Measurements from ENCODE around the gene DUSP6. TPM values are rescaled to one million over a fixed set of nuclear protein-coding genes. Genes with fewer than 3 reads are reported as not detected.
A peak's percentile ranks its signal among the peaks of the same experiment; 100 is the strongest.

DUSP6 gene
- total and polyA plus RNA-seq, 2 of the 13 experiments (the other 11 are each of a cell fraction or from before 2014, with no cell fraction given): 40.9 to 161 TPM

DNA sequence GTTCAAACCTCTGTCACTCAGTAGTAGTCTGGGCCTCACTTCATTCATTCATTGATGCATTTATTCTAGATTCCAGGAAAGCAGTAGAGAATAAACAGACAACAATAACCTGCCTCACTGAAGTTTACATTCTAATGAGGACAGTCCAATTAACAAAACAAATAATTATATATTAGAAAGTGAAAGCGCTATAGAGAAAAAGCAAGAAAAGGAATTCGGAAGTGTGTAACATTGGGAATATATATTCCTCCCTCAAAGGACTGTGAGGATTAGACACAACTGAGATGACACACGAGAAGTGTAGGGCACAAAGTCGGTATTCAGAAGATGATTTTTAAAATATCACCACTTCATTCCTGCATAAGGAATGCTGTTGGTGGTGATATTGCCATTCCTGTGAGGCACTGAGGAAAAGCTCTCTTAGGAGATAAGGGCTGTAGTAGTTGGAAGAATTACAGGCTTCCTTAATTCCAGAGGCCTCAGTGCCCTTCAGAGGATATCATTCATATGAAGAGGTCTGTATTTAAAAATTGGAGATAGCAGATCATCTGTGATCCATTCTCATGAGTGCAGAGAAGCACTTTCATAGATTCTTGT lies 3.9 kb upstream of the DUSP6 start (continued):
- TF ChIP-seq, protein P1, sequence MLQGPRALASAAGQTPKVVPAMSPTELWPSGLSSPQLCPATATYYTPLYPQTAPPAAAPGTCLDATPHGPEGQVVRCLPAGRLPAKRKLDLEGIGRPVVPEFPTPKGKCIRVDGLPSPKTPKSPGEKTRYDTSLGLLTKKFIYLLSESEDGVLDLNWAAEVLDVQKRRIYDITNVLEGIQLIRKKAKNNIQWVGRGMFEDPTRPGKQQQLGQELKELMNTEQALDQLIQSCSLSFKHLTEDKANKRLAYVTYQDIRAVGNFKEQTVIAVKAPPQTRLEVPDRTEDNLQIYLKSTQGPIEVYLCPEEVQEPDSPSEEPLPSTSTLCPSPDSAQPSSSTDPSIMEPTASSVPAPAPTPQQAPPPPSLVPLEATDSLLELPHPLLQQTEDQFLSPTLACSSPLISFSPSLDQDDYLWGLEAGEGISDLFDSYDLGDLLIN (CRISPR knock-in tag; IDR thresholded peaks at IDR 0.05; ENCODE audit: borderline replicate concordance): no peak
- TF ChIP-seq ZNF792 (CRISPR knock-in tag; IDR thresholded peaks at IDR 0.05) (0 out of 2 replicates have a peak, but pooled peaks have one; percentile 14), NCOR1 (IDR thresholded peaks at IDR 0.05; ENCODE audit: borderline replicate concordance, low read length) (no peak), HDAC1 (CRISPR knock-in tag; IDR thresholded peaks at IDR 0.05) (0 out of 2 replicates have a peak, but pooled peaks have one; percentile 5), ZMAT5 (CRISPR knock-in tag; IDR thresholded peaks at IDR 0.05; ENCODE audit: borderline replicate concordance, low read depth) (no peak), ZNF816 (CRISPR knock-in tag; IDR thresholded peaks at IDR 0.05; ENCODE audit: borderline replicate concordance) (0 out of 2 replicates have a peak, but pooled peaks have one; percentile 60), CHD2 (IDR thresholded peaks at IDR 0.05; ENCODE audit: low read depth, low read length) (no peak), TIGD3 (CRISPR knock-in tag; IDR thresholded peaks at IDR 0.05; ENCODE audit: borderline replicate concordance) (no peak), ZNF501 (CRISPR knock-in tag; IDR thresholded peaks at IDR 0.05) (no peak), ELF1 (CRISPR knock-in tag; IDR thresholded peaks at IDR 0.05) (no peak), ZNF33A (CRISPR knock-in tag; IDR thresholded peaks at IDR 0.05; ENCODE audit: borderline replicate concordance) (no peak), ZNF572 (CRISPR knock-in tag; IDR thresholded peaks at IDR 0.05) (no peak), PRDM15 (CRISPR knock-in tag; IDR thresholded peaks at IDR 0.05) (0 out of 2 replicates have a peak, but pooled peaks have one; percentile 28), GATAD2A (CRISPR knock-in tag; IDR thresholded peaks at IDR 0.05) (0 out of 2 replicates have a peak, but pooled peaks have one; percentile 3), NCOA2 (CRISPR knock-in tag; IDR thresholded peaks at IDR 0.05) (0 out of 2 replicates have a peak, but pooled peaks have one; percentile 2), ZNF3 (CRISPR knock-in tag; IDR thresholded peaks at IDR 0.05) (no peak), TOPORS (CRISPR knock-in tag; IDR thresholded peaks at IDR 0.05) (no peak), ZBTB10 (CRISPR knock-in tag; IDR thresholded peaks at IDR 0.05; ENCODE audit: borderline replicate concordance) (no peak)
- TF ChIP-seq, protein P2, sequence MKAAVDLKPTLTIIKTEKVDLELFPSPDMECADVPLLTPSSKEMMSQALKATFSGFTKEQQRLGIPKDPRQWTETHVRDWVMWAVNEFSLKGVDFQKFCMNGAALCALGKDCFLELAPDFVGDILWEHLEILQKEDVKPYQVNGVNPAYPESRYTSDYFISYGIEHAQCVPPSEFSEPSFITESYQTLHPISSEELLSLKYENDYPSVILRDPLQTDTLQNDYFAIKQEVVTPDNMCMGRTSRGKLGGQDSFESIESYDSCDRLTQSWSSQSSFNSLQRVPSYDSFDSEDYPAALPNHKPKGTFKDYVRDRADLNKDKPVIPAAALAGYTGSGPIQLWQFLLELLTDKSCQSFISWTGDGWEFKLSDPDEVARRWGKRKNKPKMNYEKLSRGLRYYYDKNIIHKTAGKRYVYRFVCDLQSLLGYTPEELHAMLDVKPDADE (CRISPR knock-in tag; IDR thresholded peaks at IDR 0.05): no peak
